Memory B cell (primary cell): Measurements from ENCODE around the gene RGS6.
"Not testable (repeated sequence)": the region's sequence is repeated elsewhere in the genome, so short reads cannot be mapped to it uniquely, and the experiment has no call there.

Source experiments
- ATAC-seq: fragments of 150-1000 bp; cut with Tn5 transposase; 2 replicates; pipeline ENCODE4 v1.10.0; 2021; ENCODE audit warnings: low read depth, mild to moderate bottlenecking, moderate library complexity
- DNase-seq, 2 donors: peaks; one replicate each; pipeline ENCODE4 v3.0.0; 2022; ENCODE audit warnings: low spot score in 2 of 2
- H3K27ac Mint-ChIP-seq: one replicate; pipeline ENCODE4 v1.8.0; 2022; ENCODE audit warnings: mild to moderate bottlenecking, moderate library complexity, mixed read lengths
- H3K27me3 Mint-ChIP-seq: one replicate; pipeline ENCODE4 v1.8.0; 2022; ENCODE audit warnings: mixed read lengths
- H3K36me3 Mint-ChIP-seq: one replicate; pipeline ENCODE4 v1.8.0; 2022; ENCODE audit warnings: mild to moderate bottlenecking, mixed read lengths
- H3K4me1 Mint-ChIP-seq: one replicate; pipeline ENCODE4 v1.8.0; 2022; ENCODE audit warnings: mixed read lengths
- H3K4me3 Mint-ChIP-seq: one replicate; pipeline ENCODE4 v1.8.0; 2022; ENCODE audit warnings: mild to moderate bottlenecking, moderate library complexity, mixed read lengths
- H3K9me3 Mint-ChIP-seq: one replicate; pipeline ENCODE4 v1.8.0; 2022; ENCODE audit warnings: mixed read lengths

RGS6 gene

DNA sequence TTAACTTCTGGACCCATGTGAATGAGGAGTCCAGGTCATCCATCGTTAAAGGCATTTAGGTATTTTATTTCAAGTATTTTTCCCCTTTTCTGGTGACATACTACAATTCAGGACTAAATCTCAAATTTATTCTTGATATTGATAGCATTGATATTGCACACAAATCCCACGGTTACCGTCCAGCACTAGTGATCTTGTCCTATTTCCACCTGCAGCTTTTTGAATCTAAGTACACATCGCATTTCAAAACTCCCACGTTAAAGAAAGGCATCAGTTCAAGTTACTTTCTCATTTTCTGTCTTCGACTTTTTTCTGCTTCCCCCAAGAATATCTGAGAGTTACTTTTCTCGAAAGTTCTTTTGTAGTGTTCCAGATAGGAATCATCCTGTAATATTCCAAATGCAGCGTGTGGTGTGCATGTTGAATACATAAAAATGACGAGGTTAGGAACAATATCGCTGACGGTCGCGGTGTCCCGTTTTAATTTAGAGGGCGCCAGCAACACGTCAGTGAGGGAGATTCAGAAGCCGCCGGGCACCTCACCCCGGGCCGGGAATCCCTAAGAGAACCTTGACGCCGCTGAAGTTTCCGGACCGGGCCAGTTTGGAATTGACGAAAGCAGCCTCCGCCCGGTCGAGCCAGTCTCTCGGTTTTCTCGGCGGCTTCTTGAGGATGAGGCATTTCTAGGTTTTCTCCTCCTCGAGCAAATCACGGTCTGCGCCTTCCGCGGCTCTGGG lies 569 bp upstream of the RGS6 start:
- H3K4me3 Mint-ChIP-seq = no peak overlapping the region
- H3K36me3 Mint-ChIP-seq = no peaks in the 10 kb centered on the region
- H3K27me3 Mint-ChIP-seq = peaks cover 24% of the 10 kb centered on the region
- no peak overlapping the region for H3K27ac Mint-ChIP-seq
- H3K4me1 Mint-ChIP-seq = peaks cover 13% of the 10 kb centered on the region
- ATAC-seq = peak; percentile 26
- DNase-seq = no peak
- H3K9me3 Mint-ChIP-seq = peaks cover 2% of the 10 kb centered on the region

GRCh38 chr14:71933001-71933587 lies 865 bp downstream of the RGS6 start:
- H3K4me3 Mint-ChIP-seq = no peak overlapping the region
- no peaks in the 10 kb centered on the region for H3K36me3 Mint-ChIP-seq
- H3K9me3 Mint-ChIP-seq = peaks cover 2% of the 10 kb centered on the region
- H3K4me1 Mint-ChIP-seq = peaks cover 13% of the 10 kb centered on the region
- H3K27me3 Mint-ChIP-seq = peaks cover 24% of the 10 kb centered on the region
- ATAC-seq (no peak), DNase-seq (no peak)
- no peak overlapping the region for H3K27ac Mint-ChIP-seq

DNA sequence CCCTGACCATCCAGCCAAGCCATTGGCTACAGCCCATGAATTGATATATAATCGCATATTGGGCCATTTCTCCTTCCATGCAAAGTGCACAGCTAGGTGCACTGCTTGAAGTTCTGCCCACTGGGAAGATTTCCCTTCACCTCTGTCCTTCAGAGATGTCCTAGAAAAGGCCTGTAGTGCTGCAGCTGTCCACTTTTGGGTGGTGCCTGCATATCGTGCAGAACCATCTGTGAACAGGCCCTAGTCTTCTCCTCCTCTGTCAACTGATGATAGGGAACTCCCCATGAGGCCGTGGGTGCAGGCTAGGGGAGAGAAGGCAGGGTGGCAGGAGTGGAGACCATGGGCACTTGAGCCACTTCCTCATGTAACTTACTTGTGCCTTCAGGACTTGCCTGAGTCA lies 6.0 kb downstream of the RGS6 start:
- H3K27me3 Mint-ChIP-seq = peaks cover 13% of the 10 kb centered on the region
- H3K36me3 Mint-ChIP-seq = not testable (repeated sequence)

DNA sequence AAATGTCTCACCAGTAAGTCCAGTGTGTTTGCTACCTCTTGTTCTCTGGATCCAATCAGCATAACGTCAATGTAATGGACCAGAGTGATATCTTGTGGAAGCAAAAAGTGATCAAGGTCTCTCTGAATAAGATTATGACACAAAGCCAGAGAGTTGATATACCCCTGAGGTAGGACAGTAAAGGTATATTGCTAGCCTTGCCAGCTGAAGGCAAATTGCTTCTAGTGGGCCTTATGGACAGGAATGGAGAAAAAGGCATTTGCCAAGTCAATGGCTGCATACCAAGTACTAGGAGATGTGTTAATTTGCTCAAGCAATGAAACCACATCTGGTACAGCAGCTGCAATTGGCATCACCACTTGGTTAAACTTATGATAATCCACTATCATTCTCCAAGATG lies 7.1 kb downstream of the RGS6 start:
- H3K4me3 Mint-ChIP-seq, DNase-seq, H3K36me3 Mint-ChIP-seq, H3K9me3 Mint-ChIP-seq, H3K4me1 Mint-ChIP-seq, H3K27ac Mint-ChIP-seq, ATAC-seq, H3K27me3 Mint-ChIP-seq: not testable (repeated sequence)

More for the DNA sequence above, 6.0 kb downstream of the RGS6 start:
- H3K27ac Mint-ChIP-seq, H3K4me1 Mint-ChIP-seq, DNase-seq, H3K9me3 Mint-ChIP-seq, ATAC-seq, H3K4me3 Mint-ChIP-seq: not testable (repeated sequence)

- H3K9me3 Mint-ChIP-seq, H3K27ac Mint-ChIP-seq, ATAC-seq, H3K36me3 Mint-ChIP-seq, H3K27me3 Mint-ChIP-seq, H3K4me1 Mint-ChIP-seq, DNase-seq, H3K4me3 Mint-ChIP-seq: not testable (repeated sequence)
Measured at GRCh38 chr14:71940500-71940899, 8.3 kb downstream of the RGS6 start.

GRCh38 chr14:71941616-71942015 lies 9.4 kb downstream of the RGS6 start:
- not testable (repeated sequence) for DNase-seq, H3K27ac Mint-ChIP-seq, H3K4me1 Mint-ChIP-seq, H3K4me3 Mint-ChIP-seq, H3K9me3 Mint-ChIP-seq, ATAC-seq, H3K36me3 Mint-ChIP-seq, H3K27me3 Mint-ChIP-seq

GRCh38 chr14:71942904-71943694 lies 10.9 kb downstream of the RGS6 start:
- peaks cover 4% of the 10 kb centered on the region for H3K9me3 Mint-ChIP-seq
- peaks cover 12% of the 10 kb centered on the region for H3K27me3 Mint-ChIP-seq
- ATAC-seq = peak; percentile 34
- no peaks in the 10 kb centered on the region for H3K4me1 Mint-ChIP-seq
- no peak overlapping the region for H3K4me3 Mint-ChIP-seq
- H3K36me3 Mint-ChIP-seq = no peaks in the 10 kb centered on the region
- DNase-seq = no peak
- no peak overlapping the region for H3K27ac Mint-ChIP-seq

- DNase-seq = no peak
- Mint-ChIP-seq H3K36me3 (no peaks in the 10 kb centered on the region), H3K4me3 (no peak overlapping the region), H3K9me3 (peaks cover 4% of the 10 kb centered on the region), H3K27me3 (peaks cover 14% of the 10 kb centered on the region), H3K4me1 (no peaks in the 10 kb centered on the region), H3K27ac (no peak overlapping the region)
- no peak for ATAC-seq
Measured at GRCh38 chr14:71943695-71944018, 11.4 kb downstream of the RGS6 start.

DNA sequence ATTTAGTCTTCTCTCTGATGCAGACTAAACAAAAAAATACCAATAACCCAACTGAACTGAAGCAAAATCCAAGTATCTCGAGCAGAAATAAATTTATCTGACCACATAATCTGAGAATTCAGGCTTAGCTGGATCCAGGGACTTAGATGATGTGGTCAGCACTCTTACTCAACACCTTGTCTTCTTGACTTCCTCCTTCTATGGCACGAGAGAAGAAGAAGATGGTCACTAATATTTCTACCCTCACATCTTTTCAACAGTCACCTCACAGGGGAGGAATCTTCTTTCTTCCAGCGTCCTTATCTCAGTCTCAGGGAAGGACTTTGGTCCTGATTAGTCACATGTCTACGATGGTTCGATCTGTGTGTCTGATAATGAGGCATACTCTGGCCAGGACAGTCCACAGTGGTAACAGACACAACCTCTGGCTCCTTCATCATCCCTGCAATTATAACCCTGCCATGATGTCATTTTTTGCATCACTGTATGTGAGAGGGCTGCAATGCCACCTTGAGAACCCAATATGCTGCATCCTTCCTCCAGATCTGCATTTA lies 15.8 kb downstream of the RGS6 start:
- H3K27ac Mint-ChIP-seq = no peak overlapping the region
- DNase-seq = no peak
- H3K27me3 Mint-ChIP-seq = peaks cover 13% of the 10 kb centered on the region
- no peaks in the 10 kb centered on the region for H3K36me3 Mint-ChIP-seq
- H3K4me1 Mint-ChIP-seq = no peaks in the 10 kb centered on the region
- H3K4me3 Mint-ChIP-seq = no peak overlapping the region
- no peak for ATAC-seq
- peaks cover 7% of the 10 kb centered on the region for H3K9me3 Mint-ChIP-seq

DNA sequence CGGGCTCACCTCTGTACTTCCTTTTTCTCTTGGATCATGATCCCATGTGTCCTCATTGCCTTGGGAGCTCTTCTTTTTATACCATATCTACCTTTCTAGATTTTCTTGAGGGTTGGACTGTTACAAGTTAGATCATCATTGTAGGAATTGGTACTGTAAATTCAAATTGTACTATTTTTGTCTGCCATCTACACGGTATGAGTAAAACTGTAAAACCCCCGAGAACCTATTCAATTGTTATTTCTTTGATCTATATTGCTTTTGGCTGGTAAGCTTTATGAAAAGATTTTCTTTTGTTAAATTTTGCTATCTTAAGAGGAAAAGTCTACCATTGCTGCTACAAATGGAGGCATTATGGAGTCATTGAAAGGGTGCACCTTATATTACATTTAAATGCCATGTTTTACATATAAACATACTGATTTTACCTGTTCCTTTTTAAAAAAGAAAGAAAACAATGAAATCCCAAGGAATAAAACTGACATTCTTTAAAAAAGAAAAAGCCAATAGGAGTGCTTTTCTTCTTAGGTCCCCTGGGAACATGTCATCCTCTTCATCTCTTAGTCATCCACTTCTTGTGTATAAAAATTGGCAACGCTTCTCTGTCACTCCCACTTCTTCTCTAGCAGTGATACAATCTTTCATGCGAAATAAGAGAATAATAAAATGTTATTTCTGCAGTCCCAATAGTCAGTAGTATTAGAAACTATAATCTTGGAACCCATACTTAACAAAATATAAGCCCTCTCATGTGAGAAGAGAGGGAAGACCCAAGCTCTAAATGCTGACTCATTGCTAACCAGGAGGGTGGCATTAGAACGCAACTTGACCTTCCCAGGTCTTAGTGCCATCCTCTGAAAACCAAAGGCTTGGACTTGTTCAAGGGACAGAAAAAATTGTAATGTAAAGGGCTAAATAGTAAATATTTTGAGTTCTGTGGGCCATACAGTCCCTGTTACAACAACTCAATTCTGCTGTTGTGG lies 20.4 kb downstream of the RGS6 start:
- Mint-ChIP-seq H3K9me3 (peaks cover 7% of the 10 kb centered on the region), H3K27me3 (peaks cover 15% of the 10 kb centered on the region), H3K4me3 (no peak overlapping the region), H3K36me3 (no peaks in the 10 kb centered on the region), H3K4me1 (no peaks in the 10 kb centered on the region), H3K27ac (no peak overlapping the region)
- DNase-seq (no peak), ATAC-seq (no peak)

DNA sequence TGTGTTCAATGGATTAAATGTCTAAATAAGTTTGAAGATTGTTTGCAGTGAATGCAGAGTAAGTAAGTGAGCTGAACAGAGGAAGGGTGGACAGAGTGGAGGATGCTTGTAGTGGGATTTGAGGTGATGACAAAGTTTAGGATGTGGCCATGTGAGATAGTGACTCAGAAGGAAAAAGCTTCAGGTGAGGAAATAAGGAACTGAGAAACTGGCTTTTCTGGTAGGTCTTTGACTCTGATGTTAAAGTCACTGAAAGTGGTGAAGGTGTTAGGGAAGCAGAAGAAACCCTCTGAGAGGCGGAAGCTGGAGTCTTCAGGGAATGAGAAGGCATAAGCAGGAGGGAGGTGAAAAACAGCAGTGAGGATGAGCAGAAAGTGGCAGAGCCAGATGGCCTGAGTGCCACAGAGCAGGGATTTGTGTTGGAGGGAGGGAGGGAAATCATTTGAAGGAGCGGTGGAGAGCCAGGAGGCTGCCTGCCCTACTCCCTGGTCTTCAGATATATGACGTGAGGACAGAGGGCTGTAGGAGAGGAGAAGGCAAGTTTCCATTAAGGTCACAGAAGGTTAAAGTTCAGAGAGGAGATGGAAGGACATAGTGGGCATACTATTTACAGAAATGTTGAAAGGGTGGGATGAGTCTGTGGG lies 24.8 kb downstream of the RGS6 start:
- ATAC-seq (no peak), DNase-seq (no peak)
- Mint-ChIP-seq H3K36me3 (no peaks in the 10 kb centered on the region), H3K4me3 (no peak overlapping the region), H3K9me3 (no peaks in the 10 kb centered on the region), H3K27ac (no peak overlapping the region), H3K4me1 (no peaks in the 10 kb centered on the region), H3K27me3 (peaks cover 10% of the 10 kb centered on the region)

DNA sequence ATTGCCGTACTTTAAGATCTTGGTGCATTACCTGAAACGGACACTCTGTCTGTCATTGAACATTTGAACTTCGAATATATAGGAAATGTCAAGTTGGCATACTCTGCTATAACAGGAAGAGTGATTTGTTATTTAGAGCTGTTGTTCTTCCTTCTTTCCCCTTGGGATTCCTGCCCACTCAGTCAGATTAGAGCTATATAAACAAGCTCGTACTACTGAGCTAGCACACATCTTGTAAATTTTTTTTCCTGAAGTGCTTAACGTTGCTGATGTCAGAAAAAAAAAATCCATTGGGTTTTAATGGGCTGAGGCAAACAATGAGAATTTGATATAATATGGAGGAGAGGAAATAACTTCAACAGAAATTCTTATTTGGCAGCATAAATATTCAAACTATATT lies 26.8 kb downstream of the RGS6 start:
- ATAC-seq (no peak), DNase-seq (no peak)
- Mint-ChIP-seq H3K4me1 (no peaks in the 10 kb centered on the region), H3K27ac (no peak overlapping the region), H3K9me3 (no peaks in the 10 kb centered on the region), H3K36me3 (no peaks in the 10 kb centered on the region), H3K4me3 (no peak overlapping the region), H3K27me3 (peaks cover 10% of the 10 kb centered on the region)
